ENCODE measurements around the gene IL6ST.

The IL6ST gene

DNA sequence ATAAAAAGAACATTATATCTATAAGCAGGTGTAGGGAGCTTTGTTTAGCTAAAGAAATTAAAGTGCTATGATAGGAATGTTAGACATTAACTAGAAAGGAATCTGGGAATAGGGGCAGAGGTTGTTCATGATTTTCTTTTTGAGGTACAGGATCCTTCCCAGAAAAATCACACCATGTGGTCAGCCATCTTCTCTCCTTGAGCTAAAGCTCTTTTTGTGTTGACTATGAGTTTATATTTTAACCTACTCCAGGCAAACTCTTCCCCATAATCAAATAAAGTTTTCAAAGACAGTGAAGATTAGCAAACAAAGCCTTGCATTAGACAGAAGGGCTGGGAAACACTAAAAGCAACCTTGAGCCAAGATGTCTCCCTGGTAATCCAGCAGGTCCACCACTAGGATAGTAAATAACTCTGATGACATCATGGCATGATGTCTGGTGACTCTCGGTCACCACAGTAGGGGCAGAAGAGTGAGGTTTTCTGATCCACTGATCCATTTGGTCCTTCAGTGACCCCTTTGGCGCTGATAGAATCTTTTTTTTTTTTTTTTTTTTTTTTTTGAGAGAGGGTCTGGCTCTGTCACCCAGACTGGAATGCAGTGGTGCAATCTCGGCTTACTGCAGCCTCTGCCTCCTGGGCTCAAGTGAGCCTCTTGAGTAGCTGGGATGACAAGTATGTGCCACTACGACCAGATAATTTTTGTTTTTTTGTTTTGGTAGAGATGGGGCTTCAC lies 30.6 kb upstream of the IL6ST start:
- no peaks in the 10 kb centered on the region for H3K27me3 ChIP-seq (ENCODE audit: insufficient read depth, low read length, poor library complexity)
- no peaks in the 10 kb centered on the region for H3K4me1 ChIP-seq (ENCODE audit: insufficient read depth, low read length)
- ATAC-seq (ENCODE audit: insufficient read depth, low read depth) (no peak), DNase-seq (no peak)
- no peak overlapping the region for H3K4me3 ChIP-seq (ENCODE audit: low read depth in 1 of 2, low read length in 2 of 2)
- no peak overlapping the region for H3K27ac ChIP-seq (ENCODE audit: low read length)
- TF ChIP-seq EZH2 (IDR thresholded peaks at IDR 0.05; ENCODE audit: borderline replicate concordance, low read depth, low read length, severe bottlenecking) = no peak
- TF ChIP-seq, protein P1, sequence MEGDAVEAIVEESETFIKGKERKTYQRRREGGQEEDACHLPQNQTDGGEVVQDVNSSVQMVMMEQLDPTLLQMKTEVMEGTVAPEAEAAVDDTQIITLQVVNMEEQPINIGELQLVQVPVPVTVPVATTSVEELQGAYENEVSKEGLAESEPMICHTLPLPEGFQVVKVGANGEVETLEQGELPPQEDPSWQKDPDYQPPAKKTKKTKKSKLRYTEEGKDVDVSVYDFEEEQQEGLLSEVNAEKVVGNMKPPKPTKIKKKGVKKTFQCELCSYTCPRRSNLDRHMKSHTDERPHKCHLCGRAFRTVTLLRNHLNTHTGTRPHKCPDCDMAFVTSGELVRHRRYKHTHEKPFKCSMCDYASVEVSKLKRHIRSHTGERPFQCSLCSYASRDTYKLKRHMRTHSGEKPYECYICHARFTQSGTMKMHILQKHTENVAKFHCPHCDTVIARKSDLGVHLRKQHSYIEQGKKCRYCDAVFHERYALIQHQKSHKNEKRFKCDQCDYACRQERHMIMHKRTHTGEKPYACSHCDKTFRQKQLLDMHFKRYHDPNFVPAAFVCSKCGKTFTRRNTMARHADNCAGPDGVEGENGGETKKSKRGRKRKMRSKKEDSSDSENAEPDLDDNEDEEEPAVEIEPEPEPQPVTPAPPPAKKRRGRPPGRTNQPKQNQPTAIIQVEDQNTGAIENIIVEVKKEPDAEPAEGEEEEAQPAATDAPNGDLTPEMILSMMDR (IDR thresholded peaks at IDR 0.05; ENCODE audit: borderline replicate concordance, extremely low read depth, low read length, poor library complexity, severe bottlenecking) = no peak
- no peak overlapping the region for H3K4me2 ChIP-seq (ENCODE audit: insufficient read depth, low read length)
- no peaks in the 10 kb centered on the region for H3K36me3 ChIP-seq (ENCODE audit: insufficient read depth, low read length)
- H4K20me1 ChIP-seq (ENCODE audit: insufficient read depth, low read length) = no peaks in the 10 kb centered on the region
- H2AFZ ChIP-seq (ENCODE audit: low read depth, low read length) = no peak overlapping the region
- H3K9ac ChIP-seq (ENCODE audit: low read depth, low read length) = no peak overlapping the region
- no peaks in the 10 kb centered on the region for H3K79me2 ChIP-seq (ENCODE audit: insufficient read depth, low read length)
- H3K9me3 ChIP-seq (ENCODE audit: insufficient read depth, low read length, severe bottlenecking) = no peaks in the 10 kb centered on the region

DNA sequence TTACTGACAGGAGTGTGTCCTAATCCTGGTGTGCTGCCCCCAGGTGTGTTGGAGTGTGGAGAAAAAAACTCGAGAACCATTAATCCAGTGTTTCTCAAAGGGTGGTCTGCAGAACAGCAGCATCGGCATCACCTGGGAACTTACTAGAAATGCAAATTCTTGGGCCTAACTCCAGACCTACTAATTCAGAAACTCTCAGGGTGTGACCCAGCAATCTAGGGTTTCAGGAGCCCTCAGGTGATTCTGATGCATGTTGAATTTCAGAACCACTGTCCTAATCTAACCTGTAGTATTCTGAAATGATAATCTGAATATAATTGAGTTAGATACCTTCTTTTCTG lies 30.0 kb upstream of the IL6ST start:
- DNase-seq = no peak
- no peaks in the 10 kb centered on the region for H3K27me3 ChIP-seq (ENCODE audit: insufficient read depth, low read length, poor library complexity)
- H3K4me3 ChIP-seq (ENCODE audit: low read depth in 1 of 2, low read length in 2 of 2) = no peak overlapping the region
- no peaks in the 10 kb centered on the region for H4K20me1 ChIP-seq (ENCODE audit: insufficient read depth, low read length)
- no peak overlapping the region for H3K27ac ChIP-seq (ENCODE audit: low read length)
- H3K36me3 ChIP-seq (ENCODE audit: insufficient read depth, low read length) = no peaks in the 10 kb centered on the region
- H3K9me3 ChIP-seq (ENCODE audit: insufficient read depth, low read length, severe bottlenecking) = no peaks in the 10 kb centered on the region
- H3K9ac ChIP-seq (ENCODE audit: low read depth, low read length) = no peak overlapping the region
- H3K79me2 ChIP-seq (ENCODE audit: insufficient read depth, low read length) = no peaks in the 10 kb centered on the region
- no peak overlapping the region for H2AFZ ChIP-seq (ENCODE audit: low read depth, low read length)
- 0 out of 2 replicates have a peak, but pooled peaks cover under 1% of the 10 kb centered on the region for H3K4me1 ChIP-seq (ENCODE audit: insufficient read depth, low read length)
- ATAC-seq (ENCODE audit: insufficient read depth, low read depth) = no peak
- no peak overlapping the region for H3K4me2 ChIP-seq (ENCODE audit: insufficient read depth, low read length)
- TF ChIP-seq, protein P1 (IDR thresholded peaks at IDR 0.05; ENCODE audit: borderline replicate concordance, extremely low read depth, low read length, poor library complexity, severe bottlenecking) = no peak
- TF ChIP-seq EZH2 (IDR thresholded peaks at IDR 0.05; ENCODE audit: borderline replicate concordance, low read depth, low read length, severe bottlenecking) = no peak

GRCh38 chr5:56023296-56023695 lies 28.5 kb upstream of the IL6ST start:
- Histone ChIP-seq H3K4me2 (ENCODE audit: insufficient read depth, low read length) (no peak overlapping the region), H3K27ac (ENCODE audit: low read length) (no peak overlapping the region), H3K9me3 (ENCODE audit: insufficient read depth, low read length, severe bottlenecking) (no peaks in the 10 kb centered on the region), H2AFZ (ENCODE audit: low read depth, low read length) (no peak overlapping the region), H3K36me3 (ENCODE audit: insufficient read depth, low read length) (no peaks in the 10 kb centered on the region), H3K79me2 (ENCODE audit: insufficient read depth, low read length) (no peaks in the 10 kb centered on the region), H3K4me3 (ENCODE audit: low read depth in 1 of 2, low read length in 2 of 2) (no peak overlapping the region), H3K4me1 (ENCODE audit: insufficient read depth, low read length) (peaks cover 8% of the 10 kb centered on the region; the same call in 1 of the 2 replicates), H4K20me1 (ENCODE audit: insufficient read depth, low read length) (no peaks in the 10 kb centered on the region), H3K27me3 (ENCODE audit: insufficient read depth, low read length, poor library complexity) (no peaks in the 10 kb centered on the region), H3K9ac (ENCODE audit: low read depth, low read length) (no peak overlapping the region)
- ATAC-seq (ENCODE audit: insufficient read depth, low read depth) (no peak), DNase-seq (no peak)
- no peak for TF ChIP-seq EZH2 (IDR thresholded peaks at IDR 0.05; ENCODE audit: borderline replicate concordance, low read depth, low read length, severe bottlenecking)
- TF ChIP-seq, protein P1 (IDR thresholded peaks at IDR 0.05; ENCODE audit: borderline replicate concordance, extremely low read depth, low read length, poor library complexity, severe bottlenecking) = no peak
